ENCODE results near the gene PDE6B. TPM values are rescaled to one million over a fixed set of nuclear protein-coding genes. Genes with fewer than 3 reads are reported as not detected.

Gene PDE6B
- total RNA-seq, 5 donors from 2014 or later (not counting 1 experiment from before 2014, with no cell fraction given), result 14.2 to 21.7 (median 19.8) TPM

GRCh38 chr4:653080-653821 lies 27.9 kb downstream of the PDE6B start:
- CTCF ChIA-PET, result no interaction called here
- 90% methylated on average over 35 of the region's 35 CpGs for WGBS (ENCODE audit: insufficient coverage)
- DNase-seq (no peak), ATAC-seq (replicated peaks in 1 of 4) (no peak)
- H3K27ac Mint-ChIP-seq, result no peak overlapping the region
- H3K4me1 Mint-ChIP-seq, result no peaks in the 10 kb centered on the region
- H3K4me3 ChIP-seq (ENCODE audit: control insufficient read depth in 1 of 2, extremely low read depth in 1 of 2, low read length in 1 of 2), result no peak overlapping the region
- no peaks in the 10 kb centered on the region for H3K9me3 Mint-ChIP-seq
- H3K27ac ChIP-seq (ENCODE audit: low read length), result no peak overlapping the region
- peaks cover 0 to 55% of the 10 kb centered on the region in 2 experiments for H3K27me3 ChIP-seq (replicated peaks in 1 of 2; ENCODE audit: control insufficient read depth in 2 of 2, extremely low read depth in 1 of 2, insufficient read depth in 2 of 2, low read length in 1 of 2)
- no peaks in the 10 kb centered on the region for H3K36me3 ChIP-seq (ENCODE audit: control insufficient read depth in 2 of 2, extremely low read depth in 1 of 2, insufficient read depth in 1 of 2, low read length in 1 of 2)
- no peak overlapping the region for H3K4me3 Mint-ChIP-seq
- no peaks in the 10 kb centered on the region for H3K4me1 ChIP-seq (ENCODE audit: control insufficient read depth in 1 of 2, extremely low read depth in 1 of 2, insufficient read depth in 2 of 2, low read length in 2 of 2)
- H3K36me3 Mint-ChIP-seq, result no peaks in the 10 kb centered on the region
- POLR2A ChIA-PET, result no interaction called here
- peaks cover 0 to 18% of the 10 kb centered on the region in 2 donors for H3K27me3 Mint-ChIP-seq
- H3K9me3 ChIP-seq, result no peaks in the 10 kb centered on the region

- Histone ChIP-seq H3K27ac (ENCODE audit: low read length) (no peak overlapping the region), H3K27me3 (replicated peaks in 1 of 2; ENCODE audit: control insufficient read depth in 2 of 2, extremely low read depth in 1 of 2, insufficient read depth in 2 of 2, low read length in 1 of 2) (peaks cover 0 to 48% of the 10 kb centered on the region in 2 experiments), H3K36me3 (ENCODE audit: control insufficient read depth in 2 of 2, extremely low read depth in 1 of 2, insufficient read depth in 1 of 2, low read length in 1 of 2) (no peaks in the 10 kb centered on the region), H3K4me3 (ENCODE audit: control insufficient read depth in 1 of 2, extremely low read depth in 1 of 2, low read length in 1 of 2) (no peak overlapping the region), H3K4me1 (ENCODE audit: control insufficient read depth in 1 of 2, extremely low read depth in 1 of 2, insufficient read depth in 2 of 2, low read length in 2 of 2) (no peaks in the 10 kb centered on the region), H3K9me3 (no peaks in the 10 kb centered on the region)
- ChIA-PET POLR2A (no interaction called here), CTCF (no interaction called here)
- Mint-ChIP-seq H3K9me3 (no peaks in the 10 kb centered on the region), H3K4me3 (no peak overlapping the region), H3K27ac (no peak overlapping the region), H3K4me1 (no peaks in the 10 kb centered on the region), H3K36me3 (no peaks in the 10 kb centered on the region), H3K27me3 (peaks cover 0 to 17% of the 10 kb centered on the region in 2 donors)
- ATAC-seq (replicated peaks in 1 of 4) (no peak), DNase-seq (no peak)
- WGBS (ENCODE audit: insufficient coverage), result 91% methylated on average over 25 of the region's 29 CpGs
These were observed 28.6 kb downstream of the PDE6B start for GRCh38 chr4:653831-654502.

GRCh38 chr4:654503-654845 lies 29.1 kb downstream of the PDE6B start:
- ChIA-PET CTCF (no interaction called here), POLR2A (no interaction called here)
- H3K36me3 ChIP-seq (ENCODE audit: control insufficient read depth in 2 of 2, extremely low read depth in 1 of 2, insufficient read depth in 1 of 2, low read length in 1 of 2), result no peaks in the 10 kb centered on the region
- Mint-ChIP-seq H3K36me3 (no peaks in the 10 kb centered on the region), H3K4me1 (no peaks in the 10 kb centered on the region), H3K27me3 (peaks cover 0 to 17% of the 10 kb centered on the region in 2 donors), H3K9me3 (no peaks in the 10 kb centered on the region), H3K27ac (no peak overlapping the region), H3K4me3 (no peak overlapping the region)
- WGBS (ENCODE audit: insufficient coverage), result 93% methylated on average over 17 of the region's 17 CpGs
- H3K4me1 ChIP-seq (ENCODE audit: control insufficient read depth in 1 of 2, extremely low read depth in 1 of 2, insufficient read depth in 2 of 2, low read length in 2 of 2), result no peaks in the 10 kb centered on the region
- DNase-seq (no peak), ATAC-seq (replicated peaks in 1 of 4) (no peak)
- no peak overlapping the region for H3K4me3 ChIP-seq (ENCODE audit: control insufficient read depth in 1 of 2, extremely low read depth in 1 of 2, low read length in 1 of 2)
- peaks cover 0 to 43% of the 10 kb centered on the region in 2 experiments for H3K27me3 ChIP-seq (replicated peaks in 1 of 2; ENCODE audit: control insufficient read depth in 2 of 2, extremely low read depth in 1 of 2, insufficient read depth in 2 of 2, low read length in 1 of 2)
- no peaks in the 10 kb centered on the region for H3K9me3 ChIP-seq
- H3K27ac ChIP-seq (ENCODE audit: low read length), result no peak overlapping the region

- Histone ChIP-seq H3K4me3 (ENCODE audit: control insufficient read depth in 1 of 2, extremely low read depth in 1 of 2, low read length in 1 of 2) (no peak overlapping the region), H3K4me1 (ENCODE audit: control insufficient read depth in 1 of 2, extremely low read depth in 1 of 2, insufficient read depth in 2 of 2, low read length in 2 of 2) (no peaks in the 10 kb centered on the region), H3K36me3 (ENCODE audit: control insufficient read depth in 2 of 2, extremely low read depth in 1 of 2, insufficient read depth in 1 of 2, low read length in 1 of 2) (no peaks in the 10 kb centered on the region), H3K9me3 (no peaks in the 10 kb centered on the region), H3K27ac (ENCODE audit: low read length) (no peak overlapping the region), H3K27me3 (replicated peaks in 1 of 2; ENCODE audit: control insufficient read depth in 2 of 2, extremely low read depth in 1 of 2, insufficient read depth in 2 of 2, low read length in 1 of 2) (peaks cover 0 to 38% of the 10 kb centered on the region in 2 experiments)
- no peaks in the 10 kb centered on the region for H3K9me3 Mint-ChIP-seq
- peaks cover 0 to 17% of the 10 kb centered on the region in 2 donors for H3K27me3 Mint-ChIP-seq
- 69% methylated on average over 12 of the region's 17 CpGs for WGBS (ENCODE audit: insufficient coverage)
- H3K36me3 Mint-ChIP-seq, result peaks cover under 1% of the 10 kb centered on the region
- DNase-seq (no peak), ATAC-seq (replicated peaks in 1 of 4) (no peak)
- ChIA-PET POLR2A (no interaction called here), CTCF (no interaction called here)
- peaks cover 0 to under 1% (median 0%) of the 10 kb centered on the region in 3 donors for H3K4me1 Mint-ChIP-seq
- no peak overlapping the region for H3K4me3 Mint-ChIP-seq
- H3K27ac Mint-ChIP-seq, result no peak overlapping the region
These were observed 29.6 kb downstream of the PDE6B start for GRCh38 chr4:654871-655463.

GRCh38 chr4:655464-656151 lies 30.2 kb downstream of the PDE6B start:
- Histone ChIP-seq H3K4me3 (ENCODE audit: control insufficient read depth in 1 of 2, extremely low read depth in 1 of 2, low read length in 1 of 2) (no peak overlapping the region), H3K36me3 (ENCODE audit: control insufficient read depth in 2 of 2, extremely low read depth in 1 of 2, insufficient read depth in 1 of 2, low read length in 1 of 2) (no peaks in the 10 kb centered on the region), H3K27ac (ENCODE audit: low read length) (no peak overlapping the region), H3K27me3 (replicated peaks in 1 of 2; ENCODE audit: control insufficient read depth in 2 of 2, extremely low read depth in 1 of 2, insufficient read depth in 2 of 2, low read length in 1 of 2) (peaks cover 0 to 32% of the 10 kb centered on the region in 2 experiments), H3K9me3 (no peaks in the 10 kb centered on the region), H3K4me1 (ENCODE audit: control insufficient read depth in 1 of 2, extremely low read depth in 1 of 2, insufficient read depth in 2 of 2, low read length in 2 of 2) (no peaks in the 10 kb centered on the region)
- no peaks in the 10 kb centered on the region for H3K9me3 Mint-ChIP-seq
- H3K36me3 Mint-ChIP-seq, result peaks cover 4% of the 10 kb centered on the region
- no peak overlapping the region for H3K27ac Mint-ChIP-seq
- CTCF ChIA-PET, result no interaction called here
- no peak overlapping the region for H3K4me3 Mint-ChIP-seq
- ATAC-seq (replicated peaks in 1 of 4), result no peak
- no peak for DNase-seq
- POLR2A ChIA-PET, result no interaction called here
- 81% methylated on average over 24 of the region's 26 CpGs for WGBS (ENCODE audit: insufficient coverage)
- peaks cover 0 to 11% of the 10 kb centered on the region in 2 donors for H3K27me3 Mint-ChIP-seq
- H3K4me1 Mint-ChIP-seq, result peaks cover 0 to 2% (median 0%) of the 10 kb centered on the region in 3 donors

GRCh38 chr4:656436-657337 lies 31.3 kb downstream of the PDE6B start:
- CTCF ChIA-PET, result no interaction called here
- Mint-ChIP-seq H3K9me3 (no peaks in the 10 kb centered on the region), H3K4me1 (peaks cover 0 to 2% (median under 1%) of the 10 kb centered on the region in 3 donors), H3K27me3 (peaks cover 0 to 8% of the 10 kb centered on the region in 2 donors), H3K4me3 (no peak overlapping the region), H3K27ac (no peak overlapping the region), H3K36me3 (peaks cover 9% of the 10 kb centered on the region)
- Histone ChIP-seq H3K4me1 (ENCODE audit: control insufficient read depth in 1 of 2, extremely low read depth in 1 of 2, insufficient read depth in 2 of 2, low read length in 2 of 2) (no peaks in the 10 kb centered on the region), H3K4me3 (ENCODE audit: control insufficient read depth in 1 of 2, extremely low read depth in 1 of 2, low read length in 1 of 2) (no peak overlapping the region), H3K36me3 (ENCODE audit: control insufficient read depth in 2 of 2, extremely low read depth in 1 of 2, insufficient read depth in 1 of 2, low read length in 1 of 2) (no peaks in the 10 kb centered on the region), H3K27me3 (replicated peaks in 1 of 2; ENCODE audit: control insufficient read depth in 2 of 2, extremely low read depth in 1 of 2, insufficient read depth in 2 of 2, low read length in 1 of 2) (peaks cover 0 to 24% of the 10 kb centered on the region in 2 experiments), H3K27ac (ENCODE audit: low read length) (no peak overlapping the region), H3K9me3 (no peaks in the 10 kb centered on the region)
- WGBS (ENCODE audit: insufficient coverage), result 87% methylated on average over 34 of the region's 58 CpGs
- ATAC-seq (replicated peaks in 1 of 4), result no peak
- POLR2A ChIA-PET, result no interaction called here
- no peak for DNase-seq

Measured in T-cell (primary cell).